ENCODE data around the gene DOCK1.

Gene DOCK1

GRCh38 chr10:127012071-127012768, 107.0 kb downstream of the DOCK1 start:
- Histone ChIP-seq H3K36me3 (ENCODE audit: control insufficient read depth, insufficient read depth, low read length) (peaks cover 5% of the 10 kb centered on the region), H3K4me1 (ENCODE audit: control insufficient read depth, insufficient read depth, low read length) (no peaks in the 10 kb centered on the region), H3K27me3 (ENCODE audit: control insufficient read depth, insufficient read depth, low read length) (no peaks in the 10 kb centered on the region), H3K9ac (ENCODE audit: low read length) (no peak overlapping the region), H3K27ac (ENCODE audit: low read depth, low read length) (no peak overlapping the region), H3K4me3 (ENCODE audit: low read length) (no peak overlapping the region)

- Histone ChIP-seq H3K4me1 (ENCODE audit: control insufficient read depth, insufficient read depth, low read length) (no peaks in the 10 kb centered on the region), H3K4me3 (ENCODE audit: low read length) (no peak overlapping the region), H3K27ac (ENCODE audit: low read depth, low read length) (no peak overlapping the region), H3K9ac (ENCODE audit: low read length) (no peak overlapping the region), H3K27me3 (ENCODE audit: control insufficient read depth, insufficient read depth, low read length) (no peaks in the 10 kb centered on the region), H3K36me3 (ENCODE audit: control insufficient read depth, insufficient read depth, low read length) (peaks cover 7% of the 10 kb centered on the region)
These were observed 107.5 kb downstream of the DOCK1 start for GRCh38 chr10:127012769-127013152.

- no peaks in the 10 kb centered on the region for H3K4me1 ChIP-seq (ENCODE audit: control insufficient read depth, insufficient read depth, low read length)
- H3K36me3 ChIP-seq (ENCODE audit: control insufficient read depth, insufficient read depth, low read length) = peaks cover 7% of the 10 kb centered on the region
- H3K27me3 ChIP-seq (ENCODE audit: control insufficient read depth, insufficient read depth, low read length) = no peaks in the 10 kb centered on the region
- H3K4me3 ChIP-seq (ENCODE audit: low read length) = no peak overlapping the region
- H3K27ac ChIP-seq (ENCODE audit: low read depth, low read length) = no peak overlapping the region
- H3K9ac ChIP-seq (ENCODE audit: low read length) = no peak overlapping the region
These were observed 108.0 kb downstream of the DOCK1 start for GRCh38 chr10:127013211-127013656.

GRCh38 chr10:127013691-127014473, 108.7 kb downstream of the DOCK1 start:
- H3K36me3 ChIP-seq (ENCODE audit: control insufficient read depth, insufficient read depth, low read length) = peaks cover 10% of the 10 kb centered on the region
- H3K4me1 ChIP-seq (ENCODE audit: control insufficient read depth, insufficient read depth, low read length) = no peaks in the 10 kb centered on the region
- H3K9ac ChIP-seq (ENCODE audit: low read length) = no peak overlapping the region
- H3K27me3 ChIP-seq (ENCODE audit: control insufficient read depth, insufficient read depth, low read length) = no peaks in the 10 kb centered on the region
- H3K27ac ChIP-seq (ENCODE audit: low read depth, low read length) = no peak overlapping the region
- no peak overlapping the region for H3K4me3 ChIP-seq (ENCODE audit: low read length)

- H3K4me1 ChIP-seq (ENCODE audit: control insufficient read depth, insufficient read depth, low read length) = no peaks in the 10 kb centered on the region
- H3K27me3 ChIP-seq (ENCODE audit: control insufficient read depth, insufficient read depth, low read length) = no peaks in the 10 kb centered on the region
- no peak overlapping the region for H3K27ac ChIP-seq (ENCODE audit: low read depth, low read length)
- no peak overlapping the region for H3K9ac ChIP-seq (ENCODE audit: low read length)
- H3K4me3 ChIP-seq (ENCODE audit: low read length) = no peak overlapping the region
- peaks cover 10% of the 10 kb centered on the region for H3K36me3 ChIP-seq (ENCODE audit: control insufficient read depth, insufficient read depth, low read length)
These were observed 109.4 kb downstream of the DOCK1 start for GRCh38 chr10:127014671-127015070.

GRCh38 chr10:127015373-127015772, 110.1 kb downstream of the DOCK1 start:
- Histone ChIP-seq H3K4me1 (ENCODE audit: control insufficient read depth, insufficient read depth, low read length) (no peaks in the 10 kb centered on the region), H3K9ac (ENCODE audit: low read length) (no peak overlapping the region), H3K27ac (ENCODE audit: low read depth, low read length) (no peak overlapping the region), H3K27me3 (ENCODE audit: control insufficient read depth, insufficient read depth, low read length) (no peaks in the 10 kb centered on the region), H3K36me3 (ENCODE audit: control insufficient read depth, insufficient read depth, low read length) (peaks cover 10% of the 10 kb centered on the region), H3K4me3 (ENCODE audit: low read length) (no peak overlapping the region)

GRCh38 chr10:127016331-127016730, 111.1 kb downstream of the DOCK1 start:
- no peak overlapping the region for H3K4me3 ChIP-seq (ENCODE audit: low read length)
- no peaks in the 10 kb centered on the region for H3K27me3 ChIP-seq (ENCODE audit: control insufficient read depth, insufficient read depth, low read length)
- peaks cover 10% of the 10 kb centered on the region for H3K36me3 ChIP-seq (ENCODE audit: control insufficient read depth, insufficient read depth, low read length)
- H3K27ac ChIP-seq (ENCODE audit: low read depth, low read length) = no peak overlapping the region
- H3K4me1 ChIP-seq (ENCODE audit: control insufficient read depth, insufficient read depth, low read length) = no peaks in the 10 kb centered on the region
- H3K9ac ChIP-seq (ENCODE audit: low read length) = no peak overlapping the region

- no peaks in the 10 kb centered on the region for H3K4me1 ChIP-seq (ENCODE audit: control insufficient read depth, insufficient read depth, low read length)
- H3K27ac ChIP-seq (ENCODE audit: low read depth, low read length) = no peak overlapping the region
- H3K27me3 ChIP-seq (ENCODE audit: control insufficient read depth, insufficient read depth, low read length) = no peaks in the 10 kb centered on the region
- no peak overlapping the region for H3K9ac ChIP-seq (ENCODE audit: low read length)
- peaks cover 10% of the 10 kb centered on the region for H3K36me3 ChIP-seq (ENCODE audit: control insufficient read depth, insufficient read depth, low read length)
- no peak overlapping the region for H3K4me3 ChIP-seq (ENCODE audit: low read length)
These were observed 112.5 kb downstream of the DOCK1 start for GRCh38 chr10:127017541-127018297.

- H3K27me3 ChIP-seq (ENCODE audit: control insufficient read depth, insufficient read depth, low read length) = no peaks in the 10 kb centered on the region
- H3K27ac ChIP-seq (ENCODE audit: low read depth, low read length) = no peak overlapping the region
- H3K4me3 ChIP-seq (ENCODE audit: low read length) = no peak overlapping the region
- H3K36me3 ChIP-seq (ENCODE audit: control insufficient read depth, insufficient read depth, low read length) = peaks cover 10% of the 10 kb centered on the region
- H3K4me1 ChIP-seq (ENCODE audit: control insufficient read depth, insufficient read depth, low read length) = no peaks in the 10 kb centered on the region
- H3K9ac ChIP-seq (ENCODE audit: low read length) = no peak overlapping the region
These were observed 113.0 kb downstream of the DOCK1 start for GRCh38 chr10:127018298-127018650.

GRCh38 chr10:127018766-127019165, 113.5 kb downstream of the DOCK1 start:
- H3K9ac ChIP-seq (ENCODE audit: low read length) = no peak overlapping the region
- no peaks in the 10 kb centered on the region for H3K27me3 ChIP-seq (ENCODE audit: control insufficient read depth, insufficient read depth, low read length)
- H3K36me3 ChIP-seq (ENCODE audit: control insufficient read depth, insufficient read depth, low read length) = peaks cover 10% of the 10 kb centered on the region
- H3K4me1 ChIP-seq (ENCODE audit: control insufficient read depth, insufficient read depth, low read length) = no peaks in the 10 kb centered on the region
- H3K27ac ChIP-seq (ENCODE audit: low read depth, low read length) = no peak overlapping the region
- H3K4me3 ChIP-seq (ENCODE audit: low read length) = no peak overlapping the region

GRCh38 chr10:127020260-127020659, 115.0 kb downstream of the DOCK1 start:
- Histone ChIP-seq H3K36me3 (ENCODE audit: control insufficient read depth, insufficient read depth, low read length) (peaks cover 10% of the 10 kb centered on the region), H3K27ac (ENCODE audit: low read depth, low read length) (no peak overlapping the region), H3K27me3 (ENCODE audit: control insufficient read depth, insufficient read depth, low read length) (no peaks in the 10 kb centered on the region), H3K4me1 (ENCODE audit: control insufficient read depth, insufficient read depth, low read length) (peaks cover 10% of the 10 kb centered on the region), H3K9ac (ENCODE audit: low read length) (no peak overlapping the region), H3K4me3 (ENCODE audit: low read length) (no peak overlapping the region)

- no peaks in the 10 kb centered on the region for H3K27me3 ChIP-seq (ENCODE audit: control insufficient read depth, insufficient read depth, low read length)
- H3K27ac ChIP-seq (ENCODE audit: low read depth, low read length) = no peak overlapping the region
- no peak overlapping the region for H3K4me3 ChIP-seq (ENCODE audit: low read length)
- H3K36me3 ChIP-seq (ENCODE audit: control insufficient read depth, insufficient read depth, low read length) = peaks cover 6% of the 10 kb centered on the region
- no peak overlapping the region for H3K9ac ChIP-seq (ENCODE audit: low read length)
- peaks cover 11% of the 10 kb centered on the region for H3K4me1 ChIP-seq (ENCODE audit: control insufficient read depth, insufficient read depth, low read length)
These were observed 116.6 kb downstream of the DOCK1 start for GRCh38 chr10:127021801-127022200.
